Measurements from ENCODE around the gene ITPA.
"Not testable (repeated sequence)": the region's sequence is repeated elsewhere in the genome, so short reads cannot be mapped to it uniquely, and the experiment has no call there.

ITPA gene

DNA sequence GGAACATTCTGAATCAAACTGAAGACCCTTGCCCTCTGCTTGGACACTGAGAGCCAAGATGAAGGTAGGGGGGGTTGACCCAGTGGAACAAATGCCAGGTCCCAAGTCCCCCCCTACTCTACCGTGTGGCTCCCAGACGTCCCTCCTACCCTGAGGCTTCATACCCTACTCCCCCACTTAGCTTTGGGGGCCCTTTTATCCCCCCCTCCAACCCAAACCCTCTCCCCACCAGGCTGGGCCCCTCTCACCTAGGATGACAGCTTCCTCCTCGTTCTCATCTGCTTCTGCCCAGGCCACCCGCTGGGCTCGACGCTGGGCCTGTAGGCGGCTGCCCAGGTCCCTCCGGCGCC is 6.4 kb upstream of the ITPA start:
- DNase-seq = no peak

DNA sequence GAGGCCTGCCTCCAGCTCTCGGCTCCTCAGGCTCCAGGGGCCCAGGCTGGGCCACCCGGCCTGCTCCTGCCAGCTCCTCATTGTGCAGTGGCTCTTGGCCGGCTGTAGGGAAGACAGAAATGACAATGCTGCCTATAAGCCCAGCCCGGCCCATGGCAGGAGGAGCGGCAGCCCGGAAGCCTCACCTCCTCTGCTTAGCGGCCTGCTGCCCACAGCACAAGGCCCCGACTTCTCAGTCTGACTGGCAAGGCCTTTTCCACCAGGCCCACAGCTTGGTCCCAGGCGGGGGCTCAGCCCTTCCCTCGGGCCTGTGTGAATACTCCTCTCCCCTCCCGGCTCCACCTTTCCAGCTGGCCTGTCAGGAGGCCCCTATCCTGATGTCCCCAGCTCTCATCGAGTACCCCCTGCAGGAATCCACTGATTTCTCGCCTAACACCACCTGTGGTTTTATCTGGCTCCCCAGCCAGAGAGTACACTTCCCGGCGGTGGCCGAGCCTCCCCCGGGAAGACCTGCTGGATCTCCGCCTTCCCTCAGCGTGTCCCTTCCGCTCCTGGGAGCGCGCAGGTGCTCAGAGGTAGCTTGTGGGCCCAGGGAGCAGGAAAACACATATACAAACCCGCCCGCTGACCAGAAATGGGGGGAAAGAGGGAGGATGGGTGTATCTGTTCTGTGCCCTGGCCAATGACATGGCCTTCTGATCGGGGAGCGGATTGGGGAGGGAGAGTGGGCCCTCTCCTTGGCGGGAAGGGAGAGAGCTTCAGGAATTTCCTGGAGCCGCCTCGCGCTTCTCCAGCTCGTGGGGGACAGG is 5.8 kb upstream of the ITPA start:
- no peak for DNase-seq

DNA sequence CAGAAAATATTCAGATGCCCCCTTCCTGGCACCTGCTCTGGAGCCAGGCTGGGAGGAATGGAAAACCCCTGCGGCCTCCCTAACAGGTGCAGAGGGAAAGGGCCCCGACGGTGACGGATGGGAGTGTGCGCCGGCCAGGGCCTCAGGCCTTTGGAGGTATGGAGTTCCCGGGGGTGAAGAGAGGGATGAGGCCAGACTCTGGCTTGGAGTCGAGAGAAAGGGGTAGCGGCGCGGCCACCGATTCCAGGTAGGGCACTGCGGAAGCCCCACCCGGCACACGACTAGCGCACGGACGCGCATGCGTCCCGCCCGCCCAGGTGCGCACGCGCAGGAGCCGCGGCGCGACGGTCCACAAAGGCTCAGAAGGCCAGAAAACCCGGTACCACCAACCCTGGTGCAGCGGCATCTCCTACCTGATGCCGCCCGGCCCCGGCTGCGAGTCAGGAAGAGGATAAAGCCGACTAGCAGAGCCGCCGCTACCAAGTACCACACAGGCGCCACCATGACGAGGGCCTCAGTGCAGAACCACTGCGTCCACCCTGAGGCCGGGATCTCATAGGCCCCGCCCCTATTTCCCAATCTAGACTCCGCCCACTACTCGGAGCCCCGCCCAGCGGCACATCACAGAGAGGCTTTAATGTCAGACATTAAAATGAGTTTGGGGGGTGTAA is 5.0 kb upstream of the ITPA start, which contains the start of gene DDRGK1:
DDRGK1 (minus strand) TSS at position 559 of the 671 bp plus-strand sequence; CDS start at position 504, 55 bp downstream.
- DNase-seq = peak; percentile 90

DNA sequence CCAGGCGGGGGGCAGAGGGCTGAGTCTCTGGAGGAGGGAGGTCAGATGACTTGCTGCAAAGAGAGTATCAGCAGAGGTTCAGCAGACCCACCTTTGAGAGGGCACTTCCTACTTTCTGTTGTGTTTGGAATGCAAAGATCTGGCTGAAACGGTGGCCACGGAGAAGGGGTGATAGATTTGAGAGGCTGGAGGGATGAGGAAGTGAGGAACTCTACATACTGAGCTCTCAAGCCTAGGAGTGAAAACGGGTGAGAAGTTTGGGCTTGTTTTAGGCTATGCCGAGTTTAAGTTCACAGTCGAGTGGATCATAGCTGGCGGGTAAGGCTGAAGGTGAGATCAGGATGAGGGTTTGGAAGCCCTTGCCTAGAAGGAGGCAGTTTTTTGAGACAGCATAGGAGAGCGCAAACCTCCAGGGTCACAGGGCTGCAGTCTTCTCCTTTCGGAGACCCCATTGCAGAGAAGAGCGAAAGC is 477 bp upstream of the ITPA start:
- DNase-seq = no peak

DNA sequence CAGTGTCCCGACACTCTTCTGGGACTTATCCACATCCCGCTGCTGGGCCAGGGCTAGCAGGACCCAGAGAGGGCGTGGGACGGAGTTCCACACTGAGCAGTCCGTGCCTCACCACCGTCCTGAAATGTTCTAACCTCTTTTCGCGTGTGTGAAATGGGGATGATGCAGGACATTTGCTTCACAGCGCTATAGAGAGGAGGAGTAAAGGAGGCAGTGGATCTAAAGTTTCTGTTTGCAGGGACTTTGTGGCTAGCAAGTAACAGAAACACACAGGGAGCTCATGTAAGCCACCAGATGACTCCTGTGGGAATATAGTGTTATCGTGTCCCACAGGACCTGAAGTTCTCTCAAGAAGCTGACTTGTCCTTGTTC is 634 bp downstream of the ITPA start:
- no peak for DNase-seq

DNA sequence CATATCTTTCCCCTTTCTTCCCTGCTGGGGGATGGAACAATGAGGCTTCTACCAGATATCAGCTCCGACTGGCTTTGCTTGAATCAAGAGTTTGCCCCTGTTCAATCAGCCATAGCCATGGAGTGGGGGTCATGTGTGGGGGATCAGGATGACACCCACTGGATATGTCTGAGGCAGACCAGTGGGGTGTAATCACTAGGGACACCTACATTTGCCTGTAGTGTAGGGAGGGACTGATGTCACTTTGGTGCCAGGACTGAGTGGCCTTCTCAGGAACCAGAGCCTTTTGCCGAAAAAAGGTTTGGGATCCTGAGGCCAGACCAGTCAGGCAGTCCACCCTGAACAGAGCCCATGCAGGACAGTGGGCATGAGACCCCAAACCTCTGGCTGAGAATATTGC is 1.0 kb downstream of the ITPA start:
- no peak for DNase-seq

DNA sequence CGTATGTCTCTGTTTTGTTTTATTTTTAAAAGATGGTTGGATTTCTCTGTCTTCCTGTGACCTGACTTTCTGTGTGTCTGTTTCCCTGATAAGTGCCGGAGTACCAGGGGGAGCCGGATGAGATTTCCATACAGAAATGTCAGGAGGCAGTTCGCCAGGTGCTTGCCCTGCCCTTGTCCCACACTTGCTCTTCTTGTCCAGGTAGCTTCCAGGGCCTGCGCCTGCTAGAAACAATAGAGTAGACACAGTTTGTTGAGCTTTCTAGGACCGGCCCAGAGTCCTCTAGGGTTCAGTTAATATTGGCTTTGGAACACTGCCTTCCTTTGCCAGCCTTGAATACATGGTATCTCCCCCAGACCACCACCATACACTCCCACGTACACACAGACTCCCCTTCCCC is 3.9 kb downstream of the ITPA start:
- no peak for DNase-seq

DNA sequence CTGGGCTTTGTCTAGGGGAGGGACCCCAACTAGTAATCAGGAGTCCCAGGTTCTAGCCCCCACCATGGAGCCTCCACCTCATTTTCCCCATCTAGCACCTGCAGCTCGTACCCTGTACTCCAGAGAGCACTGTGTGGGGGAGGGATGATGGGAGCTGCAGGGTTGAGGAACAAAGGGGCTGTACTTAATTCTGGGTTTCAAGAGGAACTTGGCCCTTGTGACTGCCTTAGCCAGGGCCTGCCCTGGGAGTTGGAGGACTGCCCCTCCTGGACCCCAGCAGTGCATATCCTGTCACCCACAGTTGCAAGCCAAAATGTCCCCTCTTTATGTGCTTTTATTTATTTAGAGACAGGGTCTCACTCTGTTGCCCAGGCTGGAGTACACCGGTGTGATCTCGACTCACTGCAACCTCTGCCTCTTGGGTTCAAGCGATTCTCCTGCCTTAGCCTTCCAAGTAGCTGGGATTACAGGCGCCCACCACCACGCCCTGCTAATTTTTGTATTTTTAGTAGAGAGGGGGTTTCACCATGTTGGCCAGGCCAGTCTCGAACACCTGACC is 6.1 kb downstream of the ITPA start:
- not testable (repeated sequence) for DNase-seq

DNA sequence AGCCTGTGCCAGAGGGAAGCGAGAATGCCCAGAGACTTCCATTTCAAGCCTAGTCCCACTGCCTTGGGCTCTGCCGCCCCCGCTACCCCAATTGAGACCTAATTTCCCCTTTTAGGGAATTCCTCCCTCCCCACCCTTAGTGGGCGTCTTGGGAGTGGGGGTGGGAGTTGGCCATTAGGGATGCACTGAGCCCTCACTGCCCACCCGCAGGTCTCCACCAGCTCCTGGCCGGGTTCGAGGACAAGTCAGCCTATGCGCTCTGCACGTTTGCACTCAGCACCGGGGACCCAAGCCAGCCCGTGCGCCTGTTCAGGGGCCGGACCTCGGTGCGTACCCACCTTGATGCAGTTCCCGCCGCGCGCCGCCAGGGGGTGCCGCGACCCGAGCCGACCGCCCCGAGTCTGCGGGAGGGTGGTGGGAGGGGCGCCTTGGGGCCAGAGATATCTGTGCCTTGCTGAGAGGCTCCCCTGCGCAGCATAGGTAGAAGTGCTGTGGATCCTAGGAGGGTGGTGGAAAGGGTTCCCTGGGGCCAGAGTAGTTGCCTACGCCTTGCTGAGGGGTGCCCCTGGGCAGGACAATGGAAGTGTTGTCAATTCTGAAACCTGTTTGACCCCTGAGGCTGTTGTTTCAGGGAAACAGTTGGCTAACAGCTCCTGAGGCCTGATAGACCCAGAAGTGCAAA is 9.2 kb downstream of the ITPA start:
- DNase-seq = peak; percentile 80

DNA sequence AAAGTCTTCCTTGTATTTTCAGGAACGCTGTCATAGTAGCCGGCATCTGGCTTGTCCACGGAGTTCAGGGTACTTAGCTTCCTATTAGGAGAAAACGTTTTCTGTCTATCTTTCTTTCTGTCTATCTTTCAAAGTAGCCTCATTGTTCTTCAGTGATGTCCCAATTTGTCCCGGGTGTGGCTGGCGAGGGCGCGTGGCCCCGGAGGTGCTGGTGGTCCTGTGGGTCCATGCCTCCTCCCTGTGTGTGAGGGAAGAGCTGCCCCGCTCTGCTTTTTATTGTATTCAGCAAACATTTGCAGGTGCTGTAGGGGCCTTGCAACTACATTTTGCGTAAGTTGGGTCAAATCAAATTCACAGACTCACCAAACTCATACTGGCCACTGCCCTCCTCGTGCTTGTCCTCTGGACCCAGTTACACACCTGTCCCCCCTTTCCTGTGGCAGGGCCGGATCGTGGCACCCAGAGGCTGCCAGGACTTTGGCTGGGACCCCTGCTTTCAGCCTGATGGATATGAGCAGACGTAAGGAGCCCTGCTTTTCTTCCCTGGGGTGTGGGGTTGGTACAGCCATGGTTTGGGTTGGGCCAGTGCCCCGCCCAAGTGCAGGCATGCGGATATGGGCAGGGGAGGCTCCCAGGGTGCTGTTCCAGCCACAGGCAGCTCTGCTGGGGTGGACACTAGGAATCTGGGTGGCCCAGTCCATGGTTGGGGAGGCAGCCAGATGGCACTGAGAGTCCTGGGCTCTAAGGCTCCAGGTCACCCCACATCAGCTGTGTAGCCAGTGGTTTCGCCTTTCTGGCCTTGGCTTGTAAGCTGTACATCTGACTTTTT is 12.3 kb downstream of the ITPA start:
- DNase-seq = no peak

DNA sequence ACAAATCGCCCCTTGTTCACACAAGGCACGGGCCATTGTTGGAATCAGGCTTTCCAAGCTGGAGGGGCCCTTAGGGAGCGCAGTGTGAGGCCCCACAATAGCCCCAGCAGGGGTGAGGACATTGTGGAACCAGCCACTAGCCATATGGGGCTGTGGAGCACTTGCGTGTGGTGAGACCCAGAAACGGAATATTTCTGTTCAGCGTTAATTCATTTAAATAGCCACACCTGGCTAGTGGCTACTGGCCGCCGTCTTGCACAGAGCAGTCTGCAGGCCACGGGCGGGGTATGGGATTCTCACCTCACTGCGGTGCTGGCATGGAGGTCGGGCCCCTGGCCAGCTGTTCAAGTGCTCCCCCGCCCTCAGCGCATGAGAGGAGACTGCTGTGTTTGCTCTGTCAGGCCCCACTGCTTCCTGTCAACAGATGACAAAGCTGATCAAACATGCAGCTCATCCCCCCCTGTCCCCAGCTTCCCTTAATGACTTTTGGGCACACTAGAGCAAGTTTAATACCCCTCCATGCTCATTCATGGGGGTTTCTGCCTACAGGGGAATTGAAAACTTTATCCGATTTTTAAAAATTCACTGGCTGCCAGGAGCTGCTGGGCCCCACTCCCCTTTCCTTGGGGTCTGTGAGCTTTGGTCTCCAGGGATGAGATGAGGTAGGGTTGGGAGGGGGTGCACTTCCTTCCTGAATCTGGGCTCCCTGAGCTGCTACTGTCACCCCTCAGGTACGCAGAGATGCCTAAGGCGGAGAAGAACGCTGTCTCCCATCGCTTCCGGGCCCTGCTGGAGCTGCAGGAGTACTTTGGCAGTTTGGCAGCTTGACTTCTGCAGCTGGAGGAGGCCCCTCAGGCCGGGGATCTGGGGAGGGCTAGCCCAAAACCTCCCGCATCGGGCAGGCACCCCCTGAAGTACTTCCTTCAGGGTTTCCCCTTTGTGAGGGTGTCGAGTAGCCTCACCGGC is 13.6 kb downstream of the ITPA start:
- peak; percentile 35 for DNase-seq

DNA sequence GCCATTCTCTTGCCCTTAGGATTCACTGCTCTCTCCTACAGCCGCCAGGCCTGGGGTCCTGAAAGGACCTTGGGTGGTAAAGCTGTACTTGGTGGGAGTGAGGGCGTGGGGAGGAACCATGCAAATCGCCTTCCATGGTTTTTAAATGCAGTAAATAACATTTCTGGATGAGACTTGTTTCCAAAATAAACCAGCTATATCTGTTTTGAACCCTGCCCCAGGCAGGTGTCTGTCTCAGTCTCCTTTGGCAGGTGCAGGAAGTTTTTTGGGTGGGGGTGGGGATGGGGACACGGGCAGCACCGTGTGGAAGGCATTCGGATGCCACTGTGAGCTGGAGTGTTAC is 14.3 kb downstream of the ITPA start:
- DNase-seq = no peak

DNA sequence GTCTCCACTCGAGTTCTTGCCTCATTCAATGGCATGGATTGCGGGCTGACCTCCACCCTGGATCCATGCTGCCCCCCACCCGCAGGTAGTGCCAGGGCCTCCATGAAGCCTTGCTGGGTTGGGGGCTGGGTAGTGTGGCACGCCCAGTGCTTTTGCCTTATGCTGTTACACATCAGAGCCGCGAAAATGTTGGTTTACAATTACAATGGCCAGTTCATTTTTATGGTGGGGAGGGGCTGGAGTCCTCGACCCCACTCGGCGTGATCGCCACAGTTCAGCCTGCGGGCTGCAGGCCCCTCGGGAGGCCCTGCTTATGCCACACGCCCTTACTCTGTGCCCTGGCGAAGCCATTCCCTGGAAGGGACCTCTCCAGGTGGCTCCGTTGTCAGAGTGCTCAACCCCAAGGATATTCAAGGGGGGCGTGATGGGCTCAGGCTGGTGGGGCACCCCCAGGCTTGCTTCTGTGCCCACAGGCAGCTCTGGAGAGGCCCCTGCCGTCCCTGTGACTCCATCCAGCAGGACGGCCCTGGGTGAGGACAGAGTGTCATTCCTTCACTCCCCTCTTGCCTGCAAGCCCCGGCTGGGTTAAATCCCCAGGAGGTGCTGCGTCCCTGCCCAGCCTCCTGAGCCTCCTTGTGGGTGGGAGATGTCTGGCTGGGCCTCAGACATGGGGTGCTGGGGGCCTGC is 14.8 kb downstream of the ITPA start:
- no peak for DNase-seq

DNA sequence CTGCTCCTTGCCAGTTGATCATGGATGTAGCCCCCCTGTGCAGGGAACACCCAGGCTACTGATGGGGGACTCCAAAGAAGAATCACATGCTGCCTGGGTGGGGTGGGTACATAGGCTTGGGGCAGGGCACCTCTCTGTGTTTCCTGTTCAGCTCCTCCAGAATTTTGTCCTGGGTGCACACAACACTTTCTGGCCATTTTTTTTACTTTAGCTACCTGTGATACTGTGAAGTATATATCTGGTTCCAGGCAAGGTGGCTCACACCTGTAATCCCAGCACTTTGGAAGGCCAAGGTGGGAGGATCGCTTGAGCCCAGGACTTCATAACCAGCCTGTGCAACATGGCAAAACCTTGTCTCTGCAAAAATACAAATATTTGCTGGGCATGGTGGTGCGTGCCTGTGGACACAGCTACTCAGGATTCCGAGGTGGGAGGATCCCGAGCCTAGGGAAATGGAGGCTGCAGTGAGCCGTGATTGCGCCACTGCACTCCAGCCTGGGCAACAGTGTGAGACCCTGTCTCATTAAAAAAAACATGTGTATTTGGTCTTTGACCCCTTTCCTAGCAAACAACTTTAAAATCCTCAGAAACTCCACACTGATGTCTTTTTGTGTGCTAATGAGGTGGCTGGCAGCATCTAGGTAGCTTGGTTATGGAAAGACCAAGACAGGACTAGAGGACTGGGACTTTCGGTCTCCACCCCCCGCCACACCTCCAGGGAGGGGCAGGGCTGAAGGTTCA is 15.6 kb downstream of the ITPA start:
- DNase-seq = no peak

DNA sequence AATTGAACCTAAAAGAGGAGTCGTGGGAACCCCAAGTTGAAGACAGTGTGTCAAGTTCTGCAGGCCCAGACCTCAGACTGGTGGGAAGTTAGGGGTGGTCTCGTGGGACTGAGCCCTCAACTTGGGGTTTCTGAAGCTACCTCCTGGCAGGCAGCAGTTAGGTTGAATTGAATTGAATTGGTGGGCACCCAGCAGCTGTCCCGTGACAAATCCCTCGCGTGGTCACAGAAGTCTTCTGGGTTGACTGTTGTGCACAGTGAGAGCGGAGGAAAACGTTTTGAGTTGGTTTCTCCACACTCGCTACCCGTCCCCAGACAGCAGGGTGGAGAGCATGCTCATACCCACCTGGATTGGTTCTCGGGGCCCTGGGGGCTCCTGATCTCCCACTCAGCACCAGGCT is 16.8 kb downstream of the ITPA start:
- DNase-seq = no peak

DNA sequence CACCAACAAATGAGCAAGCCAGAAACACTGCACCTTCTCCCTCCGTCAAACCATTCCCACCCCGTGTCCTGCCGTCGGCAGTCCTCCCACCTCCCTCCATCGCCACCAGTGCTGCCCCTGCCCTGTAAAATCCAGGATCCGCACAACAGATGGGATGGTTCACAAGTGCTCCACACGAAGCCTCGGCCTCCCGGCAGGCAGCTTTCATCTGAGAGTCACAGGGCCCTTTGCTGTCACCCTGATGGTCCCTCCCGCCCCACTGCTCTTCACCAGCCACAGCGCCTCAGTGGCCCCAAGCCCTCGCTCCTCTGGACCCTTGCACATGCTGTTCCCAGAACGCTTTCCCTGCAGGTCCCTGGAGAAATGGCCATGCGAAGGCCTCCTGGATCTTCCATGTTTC is 17.6 kb downstream of the ITPA start:
- DNase-seq = no peak

DNA sequence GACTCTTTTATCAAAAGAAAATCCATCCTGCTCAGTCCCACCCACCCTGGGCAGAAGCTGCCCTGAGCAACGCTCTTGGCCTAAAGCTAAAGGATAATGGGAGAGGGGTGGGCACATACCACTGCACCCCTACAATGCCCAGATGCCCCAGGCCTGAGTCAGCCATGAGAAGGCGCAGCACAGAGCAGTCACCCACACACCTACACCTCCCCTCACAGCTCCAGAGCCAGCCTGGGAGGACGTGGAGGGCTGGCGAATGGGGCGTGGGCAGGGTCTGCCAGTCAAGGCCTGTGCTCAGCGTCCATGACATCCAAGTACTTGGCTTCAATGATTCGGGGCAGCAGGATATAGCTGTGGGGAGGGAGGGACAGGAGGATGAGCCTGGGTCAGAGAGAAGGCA is 18.2 kb downstream of the ITPA start:
- no peak for DNase-seq

DNA sequence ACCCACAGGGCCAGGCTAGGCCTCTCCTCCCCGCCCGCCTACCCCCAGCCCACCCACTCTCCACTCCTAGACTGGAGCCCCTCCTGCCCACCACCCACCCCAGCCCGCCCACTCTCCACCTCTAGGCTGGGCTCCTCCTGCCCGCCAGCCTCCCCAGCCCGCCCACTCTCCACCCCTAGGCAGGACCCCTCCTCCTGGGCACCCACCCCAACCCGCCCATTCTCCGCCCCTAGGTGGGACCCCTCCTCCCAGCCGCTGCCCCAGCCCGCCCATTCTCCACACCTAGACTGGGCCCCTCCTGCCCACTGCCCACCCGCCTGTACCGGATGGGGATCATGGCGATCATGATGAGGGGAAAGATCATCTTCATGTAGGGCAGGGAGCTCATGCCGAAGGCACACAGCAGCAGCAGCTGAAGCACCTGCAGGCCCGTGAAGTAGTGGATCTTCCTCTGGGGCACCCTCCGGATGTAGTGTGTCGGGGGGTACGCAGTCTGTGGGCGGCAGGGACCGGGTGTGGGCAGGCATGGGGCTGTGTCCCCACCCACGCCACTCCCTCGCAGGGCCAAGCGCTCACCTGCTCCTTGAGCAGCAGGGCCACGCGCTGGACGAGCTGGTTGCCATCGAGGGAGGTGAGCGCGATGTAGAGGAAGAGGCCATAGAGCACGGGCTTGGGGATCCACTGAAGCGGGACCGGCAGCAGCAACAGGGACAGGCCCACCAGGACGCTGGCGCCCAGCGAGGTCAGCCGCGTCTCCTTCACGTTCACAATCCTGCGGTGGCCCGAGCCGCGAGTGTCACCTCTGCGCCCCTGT is 18.8 kb downstream of the ITPA start:
- DNase-seq = no peak

DNA sequence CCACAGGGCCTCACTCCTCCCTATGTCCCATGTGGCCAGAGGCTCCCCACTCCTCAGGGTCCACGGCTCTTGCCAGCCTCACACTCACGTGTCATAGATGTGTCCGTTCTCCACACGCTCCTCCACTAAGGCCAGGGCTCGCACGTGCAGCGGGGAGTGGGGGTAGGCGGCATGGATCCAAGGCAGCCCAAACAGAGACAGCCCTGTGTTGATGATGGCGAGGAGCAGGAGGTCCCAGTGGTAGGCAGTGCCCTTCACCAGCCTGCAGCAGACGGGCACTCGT is 19.4 kb downstream of the ITPA start:
- DNase-seq = no peak

DNA sequence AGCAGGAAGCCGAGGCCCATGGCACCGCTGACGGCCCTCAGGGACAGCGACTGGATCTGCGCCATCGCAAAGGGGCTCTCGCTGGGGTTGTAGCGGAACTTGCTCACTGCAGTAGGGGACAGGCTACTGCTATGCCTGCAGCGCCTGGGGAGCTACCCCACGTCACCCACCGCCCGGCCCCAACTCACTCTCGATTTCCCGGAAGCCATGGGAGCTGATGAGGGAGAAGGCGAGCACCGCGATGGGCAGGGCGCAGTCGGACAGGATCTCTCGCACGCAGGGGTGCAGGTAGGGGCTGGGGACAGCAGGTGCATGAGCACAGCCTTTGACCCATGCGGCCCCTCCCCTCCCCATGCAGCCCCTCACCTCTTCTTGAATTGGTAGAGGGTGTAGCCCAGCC is 19.9 kb downstream of the ITPA start:
- DNase-seq = no peak

Measured in activated naive CD4-positive, alpha-beta T cell treated with anti-CD3 and anti-CD28 coated beads, Interleukin-2, amount 50 U/mL, for 16 hours (primary cell).